DMS53 (cell line): ENCODE data around the gene TFB2M.
"Not testable (repeated sequence)": the region's sequence is repeated elsewhere in the genome, so short reads cannot be mapped to it uniquely, and the experiment has no call there.

Source experiments
- DNase-seq: peaks from one replicate; lab custom pipeline; 2025; lab: John Stamatoyannopoulos, UW

TFB2M gene

DNA sequence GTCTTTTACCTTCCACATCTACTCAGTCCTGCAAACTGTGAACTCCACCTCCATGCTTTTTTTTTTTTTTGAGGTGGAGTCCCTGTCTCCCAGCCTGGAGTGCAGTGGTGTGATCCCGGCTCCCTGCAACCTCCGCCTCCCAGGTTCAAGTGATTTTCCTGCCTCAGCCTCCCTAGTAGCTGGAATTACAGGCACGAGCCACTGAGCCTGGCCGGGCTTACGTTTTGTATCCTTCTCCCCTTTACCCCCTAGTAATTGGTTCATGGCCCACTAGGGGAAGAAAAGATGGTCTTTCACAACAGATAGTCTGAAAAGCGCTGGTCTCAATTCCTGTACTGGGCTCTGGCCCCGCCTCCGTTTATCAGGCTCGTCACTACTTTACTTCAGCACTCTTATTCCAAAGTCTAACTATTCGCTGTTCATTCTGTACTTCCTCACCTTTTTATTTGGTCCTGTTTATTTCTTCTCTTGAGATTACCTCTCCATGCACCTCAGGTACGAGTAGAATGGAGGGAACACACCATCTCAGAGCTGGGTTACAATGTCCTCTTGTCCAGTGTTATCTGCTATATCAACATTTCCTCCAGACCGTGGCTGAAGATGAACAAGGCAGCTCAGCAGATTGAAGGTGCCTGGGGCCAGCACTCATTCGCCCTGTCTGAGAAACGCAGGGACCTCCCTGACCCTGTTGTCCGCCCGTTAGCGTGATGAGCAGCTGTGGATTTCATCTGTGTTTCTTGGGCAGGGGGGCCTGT lies 16.4 kb upstream of the TFB2M start:
- peak; percentile 70 for DNase-seq

GRCh38 chr1:246580497-246581370 lies 14.7 kb upstream of the TFB2M start:
- no peak for DNase-seq

GRCh38 chr1:246579818-246580217 lies 13.8 kb upstream of the TFB2M start:
- no peak for DNase-seq

- no peak for DNase-seq
Measured at GRCh38 chr1:246577720-246578106, 11.7 kb upstream of the TFB2M start.

DNA sequence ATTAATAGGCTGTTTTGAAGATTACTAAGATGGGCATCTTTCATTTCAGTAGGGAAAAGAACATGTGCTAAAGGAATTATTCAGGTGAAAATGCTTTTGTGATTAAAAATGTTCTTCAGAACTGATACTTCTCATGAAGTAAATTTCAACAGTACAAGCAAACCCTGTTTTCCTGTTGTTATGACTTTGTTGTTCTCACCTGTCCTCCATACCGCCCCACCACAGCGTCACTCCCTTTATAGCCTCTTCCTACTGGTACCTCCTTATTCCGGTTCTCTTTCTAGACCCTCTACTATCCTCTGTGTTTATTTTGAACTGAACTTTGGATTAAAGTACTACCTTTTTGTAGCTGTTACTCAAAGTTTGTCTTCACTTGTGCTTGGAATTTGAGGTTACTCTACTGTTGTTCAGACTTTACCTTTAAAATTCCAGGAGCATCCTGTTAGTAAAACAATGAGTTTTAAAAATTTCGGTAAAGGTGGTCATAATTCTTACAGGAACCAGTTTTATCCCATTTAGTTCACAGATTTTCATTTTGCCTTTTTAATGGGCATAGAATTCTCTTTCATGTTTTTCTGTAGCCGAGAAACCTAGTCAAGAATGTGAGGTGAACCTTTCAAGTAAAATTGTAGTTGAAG lies 11.1 kb upstream of the TFB2M start:
- no peak for DNase-seq

GRCh38 chr1:246576709-246577032 lies 10.6 kb upstream of the TFB2M start:
- DNase-seq: no peak

- DNase-seq: no peak
Measured at GRCh38 chr1:246573491-246573890, 7.4 kb upstream of the TFB2M start.

DNA sequence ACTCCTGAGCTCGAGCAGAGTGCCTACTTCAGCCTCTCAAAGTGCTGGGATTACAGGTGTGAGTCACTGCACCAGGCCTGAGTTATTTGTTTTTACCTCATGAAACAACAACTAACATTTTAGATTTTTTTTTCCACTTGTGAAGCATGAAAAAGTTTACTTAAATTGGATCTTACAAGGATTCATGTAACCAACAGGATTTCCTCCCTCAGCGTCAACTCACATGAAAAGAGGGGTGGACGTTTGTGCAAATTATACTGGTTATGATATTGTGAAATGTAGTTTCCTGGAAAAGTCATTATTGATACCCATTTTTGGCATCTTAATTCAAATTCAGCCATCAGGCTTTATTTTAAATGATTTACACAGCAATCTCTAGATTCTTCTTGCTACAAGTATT lies 6.7 kb upstream of the TFB2M start:
- DNase-seq: no peak

DNA sequence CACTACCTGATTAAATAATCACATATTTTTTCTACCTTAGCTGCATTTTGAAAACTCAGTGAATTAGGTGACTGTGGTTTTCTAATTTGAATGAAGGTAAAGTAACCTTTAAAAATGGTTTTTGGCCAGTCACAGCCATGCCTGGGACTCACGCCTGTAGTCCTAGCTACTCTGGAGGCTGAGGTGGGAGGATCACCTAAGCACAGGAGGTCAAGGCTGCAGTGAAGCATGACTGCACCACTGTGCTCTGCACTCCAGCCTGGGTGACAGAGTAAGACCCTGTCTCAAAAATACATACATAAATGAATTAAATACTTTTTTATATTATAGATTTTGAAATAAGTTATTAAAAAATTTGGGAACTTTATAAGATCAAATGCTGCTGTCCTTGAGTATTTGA lies 5.9 kb upstream of the TFB2M start:
- DNase-seq: no peak

- DNase-seq: not testable (repeated sequence)
Measured at GRCh38 chr1:246571309-246571708, 5.2 kb upstream of the TFB2M start.

- peak; percentile 87 for DNase-seq
Measured at GRCh38 chr1:246569248-246570238, 3.5 kb upstream of the TFB2M start.

GRCh38 chr1:246567646-246568235 lies 1.7 kb upstream of the TFB2M start:
- no peak for DNase-seq

GRCh38 chr1:246566813-246567645 lies 968 bp upstream of the TFB2M start:
- peak; percentile 32 for DNase-seq

GRCh38 chr1:246565751-246566127 lies 322 bp downstream of the TFB2M start:
- DNase-seq: peak; percentile 82

- DNase-seq: peak; percentile 52
Measured at GRCh38 chr1:246564839-246565750, 966 bp downstream of the TFB2M start.

GRCh38 chr1:246560833-246561232 lies 5.2 kb downstream of the TFB2M start:
- DNase-seq: peak; percentile 10

DNA sequence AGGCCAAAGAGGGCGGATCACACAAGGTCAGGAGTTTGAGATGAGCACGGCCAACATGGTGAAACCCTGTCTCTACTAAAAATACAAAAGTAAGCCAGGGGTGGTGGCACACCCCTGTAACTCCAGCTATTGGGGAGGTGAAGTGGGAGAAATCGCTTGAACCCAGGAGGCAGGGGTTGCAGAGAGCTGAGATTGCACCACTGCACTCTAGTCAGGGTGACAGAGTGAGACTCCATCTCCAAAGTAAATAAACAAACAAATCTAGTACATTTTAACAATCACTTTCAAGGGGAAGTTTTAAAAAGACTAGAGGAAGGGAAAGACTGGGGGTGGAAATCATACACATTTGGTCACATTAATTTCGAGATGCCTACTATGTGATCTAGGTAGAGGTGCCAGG lies 6.8 kb downstream of the TFB2M start:
- DNase-seq: no peak

DNA sequence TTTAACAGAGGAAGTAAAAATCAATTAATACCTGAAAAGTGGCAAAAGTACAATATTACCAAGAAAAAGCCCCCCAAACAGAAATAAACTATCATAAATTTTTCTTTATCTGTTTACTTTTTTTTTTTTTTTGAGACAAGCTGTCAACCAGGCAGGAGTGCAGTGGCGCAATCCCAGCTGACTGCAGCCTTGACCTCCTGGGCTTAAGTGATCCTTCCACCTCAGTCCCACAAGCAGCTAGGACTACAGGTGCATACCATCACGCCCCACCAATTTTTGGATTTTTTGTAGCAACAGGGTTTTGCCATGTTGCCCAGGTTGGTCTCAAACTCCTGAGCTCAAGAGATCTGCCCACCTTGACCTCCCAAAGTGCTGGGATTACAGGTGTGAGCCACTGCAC lies 8.0 kb downstream of the TFB2M start:
- no peak for DNase-seq

DNA sequence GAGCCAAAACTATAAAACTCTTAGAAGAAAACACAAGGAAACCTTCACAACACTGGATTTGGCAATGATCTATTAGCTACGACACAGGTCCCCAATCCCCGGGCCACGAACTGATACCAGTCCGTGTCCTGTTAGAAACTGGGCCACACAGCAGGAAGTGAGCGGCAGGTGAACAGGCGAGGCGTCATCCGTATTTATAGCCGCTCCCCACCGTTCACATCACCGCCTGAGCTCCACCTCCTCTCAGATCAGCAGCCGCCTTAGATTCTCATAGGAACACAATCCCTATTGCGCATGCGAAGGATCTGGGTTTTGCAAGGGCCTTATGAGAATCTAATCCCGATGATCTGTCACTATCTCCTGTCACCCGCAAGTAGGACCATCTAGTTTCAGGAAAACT lies 11.9 kb downstream of the TFB2M start:
- DNase-seq: no peak
